Measurements from ENCODE around the gene GNB1L. TPM values are rescaled to one million over a fixed set of nuclear protein-coding genes. Genes with fewer than 3 reads are reported as not detected.

GNB1L gene
- total and polyA plus RNA-seq, 9 of the 15 experiments (the other 6 are each of a cell fraction or from before 2014, with no cell fraction given), result 0.56 to 50.5 (median 10.2) TPM

DNA sequence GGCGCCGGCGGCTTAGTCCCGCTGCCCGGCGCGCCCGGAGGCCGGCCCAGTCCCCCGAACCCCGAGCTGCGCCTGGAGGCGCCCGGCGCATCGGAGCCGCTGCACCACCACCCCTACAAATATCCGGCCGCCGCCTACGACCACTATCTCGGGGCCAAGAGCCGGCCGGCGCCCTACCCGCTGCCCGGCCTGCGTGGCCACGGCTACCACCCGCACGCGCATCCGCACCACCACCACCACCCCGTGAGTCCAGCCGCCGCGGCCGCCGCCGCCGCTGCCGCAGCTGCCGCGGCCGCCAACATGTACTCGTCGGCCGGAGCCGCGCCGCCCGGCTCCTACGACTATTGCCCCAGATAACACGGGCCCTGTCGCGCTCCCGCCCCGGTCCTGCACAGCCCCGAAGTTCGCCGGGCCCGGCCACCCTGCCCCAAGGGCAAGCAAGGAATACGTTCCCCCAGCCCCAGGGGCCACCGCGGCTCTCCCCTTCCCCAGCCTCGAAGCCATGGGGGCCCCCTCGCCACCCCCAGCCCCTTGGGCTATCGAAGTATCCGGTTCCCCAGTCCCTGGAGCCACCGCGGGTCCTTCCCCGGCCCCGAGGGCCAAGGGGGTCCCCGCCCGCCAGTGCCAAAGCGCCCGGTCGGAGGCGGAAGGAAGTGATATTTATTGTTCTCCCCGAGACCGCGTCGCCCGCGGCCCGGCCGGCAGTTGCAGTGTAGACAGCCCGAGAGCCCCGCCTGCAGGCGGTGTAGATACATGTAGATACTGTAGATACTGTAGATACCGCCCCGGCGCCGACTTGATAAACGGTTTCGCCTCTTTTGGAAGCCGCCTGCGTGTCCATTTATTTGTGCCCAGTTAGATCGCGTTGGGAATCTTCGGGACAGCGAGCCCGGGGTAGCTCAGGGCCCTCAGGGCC lies 87.9 kb downstream of the GNB1L start:
- peak overlapping the region; percentile 8; the same call in 1 of the 2 replicates for H2AFZ ChIP-seq (ENCODE audit: low read depth, low read length)
- peaks cover 17% of the 10 kb centered on the region for H3K79me2 ChIP-seq (ENCODE audit: control insufficient read depth, insufficient read depth, low read length)
- POLR2A ChIA-PET, result interaction anchor here (0.6 to 6.7 kb wide), 6 partner anchors 10 to 95 kb away, joined by 3 to 78 read pairs (median 4); no protein-coding TSS in a partner anchor
- FAIRE-seq (no peak), DNase-seq (ENCODE audit: extremely low read depth in 1 of 4, low spot score in 3 of 4) (peak; percentile 82 to 86 (median 84)), ATAC-seq (peak; percentile 70)
- peaks cover 6% of the 10 kb centered on the region for H3K9me1 ChIP-seq (ENCODE audit: control insufficient read depth, insufficient read depth, low read length)
- BruUV-seq (replicated peaks), result no TSS peak
- H3K9ac ChIP-seq (ENCODE audit: insufficient read depth in 1 of 2, low read depth in 2 of 2, low read length in 2 of 2), result peak overlapping the region in 1 of 2 experiments; percentile 74; a peak in 3 of 4 replicates
- H3K27ac ChIP-seq (ENCODE audit: extremely low read depth, low read depth, low read length), result peak overlapping the region; percentile 46; the same call in 1 of the 3 replicates
- in situ Hi-C loops (cut with MboI) (no loop called here), intact Hi-C loops (cut with micrococcal nuclease) (loop anchor here (2.0 kb wide), 1 partner anchor 36 kb away; no protein-coding TSS in a partner anchor)
- H3K9me3 ChIP-seq (replicated peaks; ENCODE audit: control insufficient read depth, insufficient read depth, low read depth, low read length), result no peaks in the 10 kb centered on the region
- 0 out of 2 replicates have a peak, but pooled peaks cover 3% of the 10 kb centered on the region for H4K20me1 ChIP-seq (replicated peaks; ENCODE audit: control insufficient read depth, insufficient read depth, low read length)
- CTCF ChIA-PET (ENCODE audit: low intra/inter-chr PET ratio), result interaction anchor here (0.6 to 1.7 kb wide), 3 partner anchors 10 to 78 kb away, joined by 3 to 9 read pairs (median 5); no protein-coding TSS in a partner anchor
- peaks cover 0 to 14% of the 10 kb centered on the region in 2 experiments; a peak in 2 of 5 replicates for H3K27me3 ChIP-seq (ENCODE audit: control insufficient read depth in 2 of 2, insufficient read depth in 2 of 2, low read length in 2 of 2)
- WGBS (ENCODE audit: insufficient coverage, low coverage, missing lambda C conversion rate), result 60% methylated on average over 102 of the region's 103 CpGs
- H3K4me1 ChIP-seq (replicated peaks in 1 of 2; ENCODE audit: control insufficient read depth in 2 of 2, insufficient read depth in 2 of 2, low read length in 2 of 2), result peaks cover 6 to 89% of the 10 kb centered on the region in 2 experiments; a peak in 3 of 5 replicates
- peaks cover 8% of the 10 kb centered on the region; the same call in 1 of the 3 replicates for H3K36me3 ChIP-seq (ENCODE audit: control insufficient read depth, insufficient read depth, low read length)
- H3K4me3 ChIP-seq, result peak overlapping the region; percentile 34
- peak overlapping the region; percentile 30 for H3K4me2 ChIP-seq (ENCODE audit: insufficient read depth, low read length)
- TF ChIP-seq MBD2 (IDR thresholded peaks at IDR 0.05; ENCODE audit: borderline replicate concordance, low read depth) (no peak), KLF10 (CRISPR knock-in tag; IDR thresholded peaks at IDR 0.05) (no peak), MAFG (tag; conservative IDR thresholded peaks at IDR 0.05) (no peak), BRF1 (IDR thresholded peaks at IDR 0.05; ENCODE audit: borderline replicate concordance, extremely low read depth, insufficient read length) (no peak), ZNF764 (CRISPR knock-in tag; IDR thresholded peaks at IDR 0.05; ENCODE audit: low read depth) (no peak), PTBP1 (IDR thresholded peaks at IDR 0.05; ENCODE audit: low read depth, low read length) (no peak), JUND (IDR thresholded peaks at IDR 0.05; ENCODE audit: borderline replicate concordance, low read depth, low read length) (0 out of 2 replicates have a peak, but pooled peaks have one; percentile 31), JUND (tag; IDR thresholded peaks at IDR 0.05; ENCODE audit: borderline replicate concordance, low read depth, low read length) (no peak; the same call in 2 of the 3 replicates), CHCHD3 (CRISPR knock-in tag; IDR thresholded peaks at IDR 0.05) (no peak), ZNF551 (CRISPR knock-in tag; IDR thresholded peaks at IDR 0.05) (no peak), THRAP3 (IDR thresholded peaks at IDR 0.05; ENCODE audit: borderline replicate concordance) (no peak), ZNF12 (CRISPR knock-in tag; IDR thresholded peaks at IDR 0.05) (no peak), ILK (tag; IDR thresholded peaks at IDR 0.05; ENCODE audit: borderline replicate concordance, low read depth) (no peak), DPF2 (IDR thresholded peaks at IDR 0.05) (no peak)
- TF ChIP-seq, protein P1, sequence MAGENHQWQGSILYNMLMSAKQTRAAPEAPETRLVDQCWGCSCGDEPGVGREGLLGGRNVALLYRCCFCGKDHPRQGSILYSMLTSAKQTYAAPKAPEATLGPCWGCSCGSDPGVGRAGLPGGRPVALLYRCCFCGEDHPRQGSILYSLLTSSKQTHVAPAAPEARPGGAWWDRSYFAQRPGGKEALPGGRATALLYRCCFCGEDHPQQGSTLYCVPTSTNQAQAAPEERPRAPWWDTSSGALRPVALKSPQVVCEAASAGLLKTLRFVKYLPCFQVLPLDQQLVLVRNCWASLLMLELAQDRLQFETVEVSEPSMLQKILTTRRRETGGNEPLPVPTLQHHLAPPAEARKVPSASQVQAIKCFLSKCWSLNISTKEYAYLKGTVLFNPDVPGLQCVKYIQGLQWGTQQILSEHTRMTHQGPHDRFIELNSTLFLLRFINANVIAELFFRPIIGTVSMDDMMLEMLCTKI (IDR thresholded peaks at IDR 0.05; ENCODE audit: partially characterized antibody), result no peak
- TF ChIP-seq, protein P2, sequence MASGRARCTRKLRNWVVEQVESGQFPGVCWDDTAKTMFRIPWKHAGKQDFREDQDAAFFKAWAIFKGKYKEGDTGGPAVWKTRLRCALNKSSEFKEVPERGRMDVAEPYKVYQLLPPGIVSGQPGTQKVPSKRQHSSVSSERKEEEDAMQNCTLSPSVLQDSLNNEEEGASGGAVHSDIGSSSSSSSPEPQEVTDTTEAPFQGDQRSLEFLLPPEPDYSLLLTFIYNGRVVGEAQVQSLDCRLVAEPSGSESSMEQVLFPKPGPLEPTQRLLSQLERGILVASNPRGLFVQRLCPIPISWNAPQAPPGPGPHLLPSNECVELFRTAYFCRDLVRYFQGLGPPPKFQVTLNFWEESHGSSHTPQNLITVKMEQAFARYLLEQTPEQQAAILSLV (tag; IDR thresholded peaks at IDR 0.05), result no peak
